H1 (cell line): ENCODE measurements around the gene BASP1.

Experiments used
- CTCF ChIP-seq, 3 experiments: IDR thresholded peaks; 1 replicate in 2 of 3; 2 replicates in 1 of 3; pipeline versions ENCODE4 v1.5.1 to v1.6.1; 2011; ENCODE audit warnings: low read length in 3 of 3, mild to moderate bottlenecking in 3 of 3, inconsistent platforms in 2 of 3, low read depth in 1 of 3, moderate library complexity in 1 of 3; ENCODE audit not compliant: insufficient read depth in 1 of 3; ENCODE audit errors: control extremely low read depth in 1 of 3
- EGR1 ChIP-seq: IDR thresholded peaks from 2 replicates; pipeline ENCODE4 v1.6.1; 2011; ENCODE audit warnings: low read depth, low read length, borderline replicate concordance
- EZH2 ChIP-seq: fragments of 200-600 bp; sonication (generic); IDR thresholded peaks from 2 replicates; pipeline ENCODE4 v1.7.1; 2012; ENCODE audit warnings: low read depth, mild to moderate bottlenecking, moderate library complexity, low read length, inconsistent platforms; ENCODE audit not compliant: severe bottlenecking
- GABPA ChIP-seq: IDR thresholded peaks from 2 replicates; pipeline ENCODE4 v1.6.1; 2011; ENCODE audit warnings: mild to moderate bottlenecking, low read length, moderate library complexity, borderline replicate concordance; ENCODE audit not compliant: insufficient read depth
- KDM5A ChIP-seq: fragments of 200-600 bp; IDR thresholded peaks from 2 replicates; pipeline ENCODE4 v1.7.1; 2012; ENCODE audit warnings: mild to moderate bottlenecking, low read length, inconsistent platforms, mixed read lengths
- MAX ChIP-seq: IDR thresholded peaks from 2 replicates; pipeline ENCODE4 v1.6.1; 2012; ENCODE audit warnings: inconsistent platforms
- POLR2AphosphoS5 ChIP-seq: IDR thresholded peaks from 2 replicates; pipeline ENCODE4 v1.6.1; 2011; ENCODE audit warnings: low read depth, low read length
- RAD21 ChIP-seq, 2 experiments: IDR thresholded peaks in 1 of 2; conservative IDR thresholded peaks in 1 of 2; 2 replicates each; pipeline ENCODE4 v1.6.1; 2011; ENCODE audit warnings: low read depth in 2 of 2, low read length in 2 of 2, improper control_type of control experiment in 1 of 2, inconsistent platforms in 1 of 2, mild to moderate bottlenecking in 1 of 2, moderate library complexity in 1 of 2
- SIN3A ChIP-seq, 2 experiments: IDR thresholded peaks in 1 of 2; conservative IDR thresholded peaks in 1 of 2; 2 replicates each; pipeline ENCODE4 v1.6.1; 2011 to 2012; ENCODE audit warnings: low read length in 2 of 2, improper control_type of control experiment in 1 of 2, low read depth in 1 of 2, mild to moderate bottlenecking in 1 of 2
- TCF12 ChIP-seq: IDR thresholded peaks from 2 replicates; pipeline ENCODE4 v1.6.1; 2011; ENCODE audit warnings: low read depth, mild to moderate bottlenecking, low read length

GRCh38 chr5:17233488-17233887, 16.1 kb downstream of the BASP1 start:
- TF ChIP-seq CTCF (IDR thresholded peaks at IDR 0.05; ENCODE audit: control extremely low read depth in 1 of 3, insufficient read depth in 1 of 3, low read depth in 1 of 3, low read length in 3 of 3) = no peak
- no peak for TF ChIP-seq SIN3A (conservative IDR thresholded peaks at IDR 0.05 in 1 of 2, IDR thresholded peaks at IDR 0.05 in 1 of 2; ENCODE audit: low read depth in 1 of 2, low read length in 2 of 2)
- TF ChIP-seq GABPA = no peak
- no peak for TF ChIP-seq TCF12
- TF ChIP-seq MAX = no peak
- no peak for TF ChIP-seq RAD21 (IDR thresholded peaks at IDR 0.05 in 1 of 2, conservative IDR thresholded peaks at IDR 0.05 in 1 of 2; ENCODE audit: low read depth in 2 of 2, low read length in 2 of 2)
- TF ChIP-seq EZH2 = no peak
- no peak for TF ChIP-seq EGR1
- no peak for TF ChIP-seq KDM5A
- no peak for TF ChIP-seq POLR2AphosphoS5
